ENCODE results near the gene PARN. TPM values are rescaled to one million over a fixed set of nuclear protein-coding genes. Genes with fewer than 3 reads are reported as not detected.

Gene PARN
- total RNA-seq, 1 experiment from 2014 or later: 37.7 TPM

- Mint-ChIP-seq H3K9me3 (no peaks in the 10 kb centered on the region), H3K27me3 (ENCODE audit: low read depth) (no peaks in the 10 kb centered on the region), H3K4me1 (no peaks in the 10 kb centered on the region), H3K36me3 (peaks cover 59% of the 10 kb centered on the region), H3K27ac (no peak overlapping the region), H3K4me3 (no peak overlapping the region)
- ATAC-seq: no peak
- no peak for DNase-seq (ENCODE audit: low spot score)
- ChIA-PET CTCF (no interaction called here), POLR2A (no interaction called here)
- TF ChIP-seq KAT7 (CRISPR knock-in tag; IDR thresholded peaks at IDR 0.05; ENCODE audit: borderline replicate concordance) (no peak), ZMAT4 (CRISPR knock-in tag; IDR thresholded peaks at IDR 0.05) (no peak), ZNF396 (CRISPR knock-in tag; IDR thresholded peaks at IDR 0.05; ENCODE audit: borderline replicate concordance) (no peak), OVOL2 (CRISPR knock-in tag; IDR thresholded peaks at IDR 0.05; ENCODE audit: borderline replicate concordance) (no peak), NFYB (CRISPR knock-in tag; conservative IDR thresholded peaks at IDR 0.05; ENCODE audit: low read depth) (no peak), AFF4 (CRISPR knock-in tag; IDR thresholded peaks at IDR 0.05; ENCODE audit: borderline replicate concordance) (no peak), FOXP1 (CRISPR knock-in tag; IDR thresholded peaks at IDR 0.05; ENCODE audit: borderline replicate concordance) (no peak), TEAD4 (CRISPR knock-in tag; IDR thresholded peaks at IDR 0.05) (no peak), IRF2 (CRISPR knock-in tag; IDR thresholded peaks at IDR 0.05; ENCODE audit: borderline replicate concordance, low read depth) (no peak), ZNF423 (CRISPR knock-in tag; IDR thresholded peaks at IDR 0.05) (no peak), PREB (CRISPR knock-in tag; IDR thresholded peaks at IDR 0.05; ENCODE audit: borderline replicate concordance) (no peak), MXD4 (CRISPR knock-in tag; IDR thresholded peaks at IDR 0.05; ENCODE audit: borderline replicate concordance) (no peak), ZBTB21 (CRISPR knock-in tag; IDR thresholded peaks at IDR 0.05; ENCODE audit: borderline replicate concordance) (no peak), MLX (CRISPR knock-in tag; IDR thresholded peaks at IDR 0.05) (no peak), USF1 (CRISPR knock-in tag; IDR thresholded peaks at IDR 0.05) (no peak), SMAD4 (CRISPR knock-in tag; IDR thresholded peaks at IDR 0.05) (no peak), E2F1 (CRISPR knock-in tag; IDR thresholded peaks at IDR 0.05) (no peak)
Measured at GRCh38 chr16:14650629-14651028, 20.6 kb upstream of the PARN start.

GRCh38 chr16:14649816-14650215 lies 19.8 kb upstream of the PARN start:
- ATAC-seq (no peak), DNase-seq (ENCODE audit: low spot score) (no peak)
- Mint-ChIP-seq H3K36me3 (peaks cover 62% of the 10 kb centered on the region), H3K4me3 (no peak overlapping the region), H3K4me1 (no peaks in the 10 kb centered on the region), H3K27me3 (ENCODE audit: low read depth) (no peaks in the 10 kb centered on the region), H3K9me3 (no peaks in the 10 kb centered on the region), H3K27ac (no peak overlapping the region)
- ChIA-PET POLR2A (no interaction called here), CTCF (no interaction called here)
- no peak for TF ChIP-seq SOX15 (CRISPR knock-in tag; IDR thresholded peaks at IDR 0.05)
- TF ChIP-seq TEAD4 (CRISPR knock-in tag; IDR thresholded peaks at IDR 0.05): no peak
- TF ChIP-seq NR2C2 (CRISPR knock-in tag; IDR thresholded peaks at IDR 0.05): no peak
- no peak for TF ChIP-seq TCF7 (CRISPR knock-in tag; IDR thresholded peaks at IDR 0.05; ENCODE audit: low read depth)
- TF ChIP-seq ZNF317 (CRISPR knock-in tag; IDR thresholded peaks at IDR 0.05; ENCODE audit: borderline replicate concordance, low read depth): no peak
- no peak for TF ChIP-seq AR (CRISPR knock-in tag; IDR thresholded peaks at IDR 0.05)
- no peak for TF ChIP-seq ATF2 (CRISPR knock-in tag; IDR thresholded peaks at IDR 0.05; ENCODE audit: borderline replicate concordance, low read depth)
- no peak for TF ChIP-seq FOXP1 (CRISPR knock-in tag; IDR thresholded peaks at IDR 0.05; ENCODE audit: borderline replicate concordance)
- TF ChIP-seq KAT7 (CRISPR knock-in tag; IDR thresholded peaks at IDR 0.05; ENCODE audit: borderline replicate concordance): no peak

Data from WTC11 (cell line).